NCI-H1930 (cell line): ENCODE measurements around the gene KLF6.

Experiments used
- DNase-seq, 2 experiments: peaks; one replicate each; lab custom pipeline; 2025; lab: John Stamatoyannopoulos, UW

Gene KLF6

DNA sequence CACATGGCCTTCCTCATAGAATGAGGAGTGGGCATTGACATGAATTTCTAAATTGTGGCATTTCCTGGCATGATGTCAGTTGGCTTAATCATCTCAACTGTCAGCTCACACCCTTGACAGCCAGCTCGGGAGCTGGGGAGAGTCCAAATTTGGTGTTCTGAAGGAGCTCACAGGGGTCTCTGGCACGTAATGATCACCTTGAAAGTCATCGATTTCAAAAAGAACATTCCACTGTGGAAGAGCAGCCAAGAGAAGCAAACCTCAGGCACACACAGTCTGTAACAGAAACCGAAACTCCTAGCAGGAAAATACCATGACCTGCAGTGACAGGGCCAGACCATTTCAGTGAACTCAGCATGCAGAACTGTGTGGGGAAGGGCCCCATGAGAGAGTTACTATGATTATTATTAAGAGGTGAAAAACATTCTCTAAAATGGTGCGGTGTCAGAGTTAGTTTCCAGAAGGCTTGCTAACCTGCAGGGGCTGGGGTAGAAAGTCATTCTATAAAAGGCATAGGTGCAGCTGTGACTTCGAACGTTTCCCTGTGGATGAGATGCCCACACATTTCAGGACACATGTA is 26.4 kb upstream of the KLF6 start:
- no peak for DNase-seq

GRCh38 chr10:3808689-3809199 is 23.7 kb upstream of the KLF6 start:
- no peak for DNase-seq

GRCh38 chr10:3807928-3808496 is 23.0 kb upstream of the KLF6 start:
- no peak for DNase-seq

DNA sequence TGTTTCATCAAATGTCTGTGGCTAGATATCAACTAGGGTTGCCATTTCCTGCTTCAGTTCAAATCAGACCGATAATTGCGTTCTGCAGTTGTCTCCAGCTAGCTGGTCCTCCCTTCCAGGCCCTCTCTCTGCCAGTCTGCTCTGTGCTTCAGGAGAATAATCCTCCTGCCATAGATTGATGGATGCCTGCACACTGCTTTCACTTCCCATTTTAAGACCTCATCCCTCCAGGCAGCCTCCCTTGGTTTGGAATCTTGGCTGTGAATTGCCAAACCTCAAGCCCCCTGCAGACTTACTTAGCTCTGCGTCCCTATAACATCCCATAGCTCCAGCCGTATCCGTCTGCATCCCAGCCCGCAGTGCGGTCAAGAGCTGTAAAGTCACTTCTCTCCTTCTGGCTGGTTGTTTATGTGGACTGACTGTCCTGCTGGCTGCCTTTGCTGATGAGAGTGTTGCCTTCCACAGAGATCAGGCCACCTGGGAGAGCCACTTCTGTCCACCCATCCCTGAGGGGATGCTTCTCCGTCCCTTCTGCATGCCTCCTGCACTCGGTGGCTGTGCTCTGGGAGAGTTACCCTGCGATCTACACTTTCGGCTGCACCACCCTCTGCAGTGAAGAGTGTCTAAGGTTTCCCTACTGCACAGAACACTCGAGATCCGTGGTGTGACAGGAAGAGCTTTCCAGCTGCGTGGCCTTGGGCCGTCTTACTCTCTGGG is 22.4 kb upstream of the KLF6 start:
- DNase-seq = no peak

GRCh38 chr10:3806603-3807002 is 21.6 kb upstream of the KLF6 start:
- no peak for DNase-seq

DNA sequence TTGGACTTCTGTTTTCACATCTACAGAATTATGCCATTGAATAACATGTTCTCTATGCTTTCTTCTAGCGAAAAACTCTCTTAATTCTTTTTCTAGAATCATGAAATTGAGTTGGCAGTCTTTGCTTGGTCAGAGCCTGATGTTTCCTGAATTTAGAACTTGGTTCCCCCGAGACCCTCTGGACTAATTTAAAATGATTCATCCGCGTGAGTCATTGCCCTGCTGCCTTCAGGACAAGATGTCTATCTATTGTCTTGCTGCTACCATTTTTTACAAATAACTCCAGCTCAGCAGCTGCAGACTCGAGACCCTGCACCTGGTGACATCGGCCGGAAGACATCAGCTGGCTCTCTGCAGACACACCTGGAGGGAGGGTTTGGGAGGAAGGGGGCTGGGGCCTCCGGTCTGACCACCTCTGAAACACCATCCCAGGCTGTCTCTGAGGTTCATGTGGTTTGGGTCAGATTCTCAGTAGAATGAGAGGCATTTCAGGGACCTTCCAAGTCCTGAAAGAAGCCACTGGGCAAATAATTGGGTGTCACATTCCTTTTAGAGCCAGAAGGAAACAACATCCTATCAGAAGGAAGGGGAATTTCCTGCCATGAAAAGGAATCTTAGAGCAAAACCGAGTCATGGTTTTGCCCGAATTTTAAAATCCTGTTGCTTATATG is 20.9 kb upstream of the KLF6 start:
- no peak for DNase-seq

GRCh38 chr10:3805201-3805790 is 20.3 kb upstream of the KLF6 start:
- no peak for DNase-seq

- no peak for DNase-seq
These were observed 19.1 kb upstream of the KLF6 start for GRCh38 chr10:3803927-3804741.

GRCh38 chr10:3803295-3803926 is 18.4 kb upstream of the KLF6 start:
- DNase-seq = no peak

DNA sequence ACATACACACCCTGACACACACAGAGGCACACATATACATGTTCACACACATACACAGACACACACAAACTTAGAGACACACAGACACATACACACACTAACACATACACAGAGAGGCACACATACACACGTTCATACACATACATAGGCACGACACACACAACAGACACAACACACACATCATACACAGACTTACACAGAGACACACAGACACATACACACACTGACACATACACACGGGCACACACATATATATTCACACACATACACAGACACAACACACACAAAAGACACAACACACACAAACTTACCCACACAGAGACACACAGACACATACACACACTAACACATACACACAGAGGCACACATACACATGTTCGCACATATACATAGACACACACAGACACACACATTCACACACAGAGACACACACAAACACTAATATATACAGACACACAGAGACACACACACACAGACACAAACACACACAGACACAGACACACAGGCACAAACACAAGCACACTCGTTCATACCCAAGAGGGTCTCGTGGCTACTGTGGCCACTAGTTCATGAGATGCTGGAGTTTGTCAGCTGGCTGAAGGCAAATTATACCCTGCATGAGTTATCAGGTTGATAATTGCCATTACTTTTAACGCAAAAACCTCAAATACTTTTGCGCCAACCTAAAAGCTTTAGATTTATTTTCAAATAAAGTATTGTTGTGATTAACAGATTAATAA is 17.7 kb upstream of the KLF6 start:
- DNase-seq = no peak

- DNase-seq = no peak
These were observed 16.7 kb upstream of the KLF6 start for GRCh38 chr10:3801558-3802192.

DNA sequence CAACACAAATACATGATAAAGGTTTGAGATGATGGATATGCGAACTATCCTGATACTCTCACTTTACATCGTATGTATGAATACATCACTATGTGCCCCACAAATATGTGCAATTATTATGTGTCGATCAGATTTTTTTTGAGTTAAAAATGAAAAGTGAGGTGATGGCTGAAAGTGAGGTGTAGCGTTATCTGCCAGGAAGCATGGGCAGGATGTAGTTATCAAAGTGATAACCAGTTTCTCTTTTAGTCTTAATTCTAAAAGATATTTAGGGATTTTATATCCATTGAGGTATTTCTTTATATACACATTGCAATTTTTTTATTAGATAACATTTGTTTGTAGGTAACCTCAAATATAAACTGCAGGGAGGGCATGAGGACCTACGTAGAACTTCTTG is 15.6 kb upstream of the KLF6 start:
- DNase-seq = no peak

DNA sequence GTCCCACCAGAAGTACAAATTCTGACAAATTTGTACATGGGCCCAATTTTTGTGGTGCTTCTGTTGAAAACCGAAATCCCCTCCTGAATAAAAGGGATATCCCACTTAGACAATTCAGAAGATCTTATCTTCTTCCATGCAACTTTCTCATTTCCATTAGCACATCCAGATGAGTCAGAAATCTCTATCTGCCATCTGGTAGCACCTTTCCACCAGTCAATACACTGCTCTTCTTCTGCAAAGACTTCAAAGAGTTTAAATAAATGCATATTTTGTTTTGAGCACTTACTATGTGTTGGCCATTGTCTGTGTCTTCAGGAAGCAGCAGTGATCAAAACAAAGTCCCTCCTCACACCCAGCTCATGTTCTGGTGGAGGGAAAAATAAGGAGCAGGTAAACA is 12.7 kb upstream of the KLF6 start:
- DNase-seq = no peak

- DNase-seq = no peak
These were observed 8.5 kb upstream of the KLF6 start for GRCh38 chr10:3793553-3793952.

DNA sequence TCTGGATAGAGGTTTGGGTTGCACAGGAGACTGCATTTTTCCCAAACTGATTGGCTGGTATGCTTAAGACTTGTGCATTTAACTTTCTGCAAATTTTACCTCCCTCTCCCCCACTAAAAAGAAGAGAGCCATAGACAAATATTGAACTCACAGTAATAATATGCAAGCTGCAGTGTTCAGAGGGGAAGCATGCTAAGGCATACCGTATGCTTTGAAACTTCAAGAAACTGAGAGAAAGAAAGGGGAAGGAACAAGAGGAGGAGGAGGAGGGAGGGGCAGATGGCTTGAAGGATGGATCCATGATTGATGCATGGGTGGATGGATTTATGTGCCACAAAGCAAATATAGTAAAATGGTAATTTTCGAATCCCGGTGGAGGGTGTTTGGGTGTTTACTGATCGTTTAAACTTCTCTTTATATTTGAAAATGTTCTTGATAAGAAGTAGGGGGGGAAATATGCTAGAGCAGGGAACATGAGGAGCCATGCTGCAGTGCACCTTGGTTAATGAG is 7.8 kb upstream of the KLF6 start:
- DNase-seq = no peak

GRCh38 chr10:3791974-3792633 is 7.1 kb upstream of the KLF6 start:
- no peak for DNase-seq

GRCh38 chr10:3790858-3791257 is 5.8 kb upstream of the KLF6 start:
- no peak for DNase-seq

DNA sequence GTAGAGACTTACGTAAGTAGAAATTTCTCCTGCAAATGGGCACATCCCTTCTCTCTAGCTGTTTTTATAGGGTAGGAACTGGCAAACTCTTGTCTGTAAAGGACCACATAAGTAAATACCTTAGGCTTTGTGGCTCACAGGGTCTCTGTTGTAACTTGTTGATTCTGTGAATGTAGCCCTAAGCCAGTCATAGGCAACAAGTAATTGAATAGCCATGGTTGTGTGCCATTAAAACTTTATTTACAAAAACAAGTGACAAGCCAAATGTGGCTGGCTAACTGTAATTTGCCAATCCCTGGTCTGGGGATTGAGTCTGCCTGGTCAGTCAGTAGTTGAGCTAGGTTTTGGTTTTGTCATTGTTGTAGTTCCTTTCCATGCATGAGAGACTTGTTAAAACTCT is 5.3 kb upstream of the KLF6 start:
- DNase-seq = no peak

GRCh38 chr10:3789621-3790020 is 4.6 kb upstream of the KLF6 start:
- DNase-seq = no peak
